ENCODE results near the gene UBL4A. TPM values are rescaled to one million over a fixed set of nuclear protein-coding genes. Genes with fewer than 3 reads are reported as not detected.

UBL4A gene
- total and polyA plus RNA-seq, 2 donors (not counting 3 experiments of a cell fraction or from before 2014, with no cell fraction given): 25.3 to 31.4 TPM

GRCh38 chrX:154490414-154491083 is 4.1 kb upstream of the UBL4A start, which contains the start of gene SLC10A3:
SLC10A3 (minus strand) TSS chrX:154490629; CDS start chrX:154488940, 1,689 bp downstream.
- TF ChIP-seq FOS (IDR thresholded peaks at IDR 0.05; ENCODE audit: borderline replicate concordance, insufficient read depth, low read length) (no peak), JUN (IDR thresholded peaks at IDR 0.05; ENCODE audit: borderline replicate concordance, insufficient read depth, insufficient read length, low read depth) (no peak), POLR2AphosphoS5 (IDR thresholded peaks at IDR 0.05; ENCODE audit: insufficient read depth, low read depth, low read length) (peak; percentile 44), POLR2A (IDR thresholded peaks at IDR 0.05; ENCODE audit: low read depth, low read length) (peak; percentile 80)
- intact Hi-C loops (cut with micrococcal nuclease): loop anchor here (1.0 kb wide), 2 partner anchors 26 to 159 kb away; partner anchors contain the start of gene FAM3A
- Histone ChIP-seq H3K4me1 (ENCODE audit: control insufficient read depth, extremely low read depth, insufficient read depth, low read length) (no peaks in the 10 kb centered on the region), H3K4me2 (ENCODE audit: insufficient read depth, low read length) (peak within 1 kb of the TSS; percentile 62), H3K79me2 (ENCODE audit: control insufficient read depth, insufficient read depth, low read length) (peaks cover 3% of the 10 kb centered on the region), H3K9me3 (replicated peaks; ENCODE audit: control insufficient read depth, insufficient read depth, low read length) (no peaks in the 10 kb centered on the region), H3K9me1 (replicated peaks; ENCODE audit: control insufficient read depth, extremely low read depth, insufficient read depth, low read length) (no peaks in the 10 kb centered on the region), H3K27ac (ENCODE audit: insufficient read depth, low read depth, low read length) (peak within 1 kb of the TSS; percentile 78), H3K4me3 (replicated peaks in 1 of 3; ENCODE audit: insufficient read depth in 1 of 3, low read depth in 1 of 3, low read length in 3 of 3) (peak within 1 kb of the TSS; percentile 51 to 68 (median 55)), H3K36me3 (ENCODE audit: control insufficient read depth in 2 of 2, extremely low read depth in 1 of 2, insufficient read depth in 2 of 2, low read length in 2 of 2) (no peaks in the 10 kb centered on the region), H4K20me1 (replicated peaks; ENCODE audit: control insufficient read depth, extremely low read depth, insufficient read depth, low read length) (no peaks in the 10 kb centered on the region), H3K9ac (replicated peaks; ENCODE audit: extremely low read depth, insufficient read depth, low read length) (peak within 1 kb of the TSS; percentile 85), H2AFZ (ENCODE audit: low read depth, low read length) (peak within 1 kb of the TSS; percentile 87), H3K27me3 (ENCODE audit: control insufficient read depth in 2 of 2, insufficient read depth in 2 of 2, low read length in 2 of 2) (no peaks in the 10 kb centered on the region)
- FAIRE-seq (peak; percentile 98), DNase-seq (ENCODE audit: low read depth, low spot score) (peak; percentile 94)
- dilution Hi-C loops (cut with MboI; ENCODE audit: extremely low pct_ligation_motif_present, low sequenced_read_pairs): no loop called here
- ChIA-PET POLR2A (interaction anchor here (0.6 to 1.5 kb wide), 3 partner anchors 12 to 83 kb away, joined by 3 to 7 read pairs (median 3); partner anchors contain the start of gene LAGE3), CTCF (interaction anchor here (1.0 to 2.2 kb wide), 4 partner anchors 8 to 82 kb away, joined by 3 to 11 read pairs (median 3); partner anchors contain the start of gene DNASE1L1)
- no TSS peak for BruUV-seq (replicated peaks)

- POLR2A ChIA-PET: interaction anchor here (0.6 to 1.5 kb wide), 4 partner anchors 11 to 82 kb away, joined by 3 to 7 read pairs (median 3); partner anchors contain the start of gene LAGE3
- FAIRE-seq: no peak
- Histone ChIP-seq H3K9ac (replicated peaks; ENCODE audit: extremely low read depth, insufficient read depth, low read length) (peak overlapping the region; percentile 48), H4K20me1 (replicated peaks; ENCODE audit: control insufficient read depth, extremely low read depth, insufficient read depth, low read length) (no peaks in the 10 kb centered on the region), H3K4me1 (ENCODE audit: control insufficient read depth, extremely low read depth, insufficient read depth, low read length) (peaks cover 1% of the 10 kb centered on the region), H3K9me3 (replicated peaks; ENCODE audit: control insufficient read depth, insufficient read depth, low read length) (no peaks in the 10 kb centered on the region), H3K27me3 (ENCODE audit: control insufficient read depth in 2 of 2, insufficient read depth in 2 of 2, low read length in 2 of 2) (no peaks in the 10 kb centered on the region), H3K79me2 (ENCODE audit: control insufficient read depth, insufficient read depth, low read length) (peaks cover 7% of the 10 kb centered on the region), H2AFZ (ENCODE audit: low read depth, low read length) (no peak overlapping the region), H3K9me1 (replicated peaks; ENCODE audit: control insufficient read depth, extremely low read depth, insufficient read depth, low read length) (no peaks in the 10 kb centered on the region), H3K4me2 (ENCODE audit: insufficient read depth, low read length) (peak overlapping the region; percentile 59), H3K36me3 (ENCODE audit: control insufficient read depth in 2 of 2, extremely low read depth in 1 of 2, insufficient read depth in 2 of 2, low read length in 2 of 2) (no peaks in the 10 kb centered on the region), H3K27ac (ENCODE audit: insufficient read depth, low read depth, low read length) (peak overlapping the region; percentile 30), H3K4me3 (replicated peaks in 1 of 3; ENCODE audit: insufficient read depth in 1 of 3, low read depth in 1 of 3, low read length in 3 of 3) (peak overlapping the region; percentile 16 to 52 (median 29))
- TF ChIP-seq POLR2A (IDR thresholded peaks at IDR 0.05; ENCODE audit: low read depth, low read length) (no peak), POLR2AphosphoS5 (IDR thresholded peaks at IDR 0.05; ENCODE audit: insufficient read depth, low read depth, low read length) (no peak), MAX (IDR thresholded peaks at IDR 0.05; ENCODE audit: insufficient read depth, insufficient read length) (no peak), JUN (IDR thresholded peaks at IDR 0.05; ENCODE audit: borderline replicate concordance, insufficient read depth, insufficient read length, low read depth) (no peak), EZH2 (IDR thresholded peaks at IDR 0.05; ENCODE audit: borderline replicate concordance, low read depth, low read length, severe bottlenecking) (no peak), FOS (IDR thresholded peaks at IDR 0.05; ENCODE audit: borderline replicate concordance, insufficient read depth, low read length) (no peak), CTCF (IDR thresholded peaks at IDR 0.05; ENCODE audit: extremely low read depth in 1 of 2, insufficient read depth in 1 of 2, low read depth in 1 of 2, low read length in 2 of 2) (no peak), MYC (IDR thresholded peaks at IDR 0.05; ENCODE audit: low read depth, low read length) (no peak), GATA2 (IDR thresholded peaks at IDR 0.05; ENCODE audit: insufficient read depth, insufficient read length, low read depth, low read length) (no peak)
- no TSS peak for BruUV-seq (replicated peaks)
- intact Hi-C loops (cut with micrococcal nuclease): loop anchor here (1.0 kb wide), 2 partner anchors 26 to 159 kb away; partner anchors contain the start of gene FAM3A
- dilution Hi-C loops (cut with MboI; ENCODE audit: extremely low pct_ligation_motif_present, low sequenced_read_pairs): no loop called here
- CTCF ChIA-PET: interaction anchor here (1.0 to 2.2 kb wide), 3 partner anchors 9 to 81 kb away, joined by 3 to 11 read pairs (median 3); partner anchors contain the start of gene DNASE1L1
- peak; percentile 2 for DNase-seq (ENCODE audit: low read depth, low spot score)
These were observed 3.6 kb upstream of the UBL4A start for GRCh38 chrX:154490021-154490413.
